Measurements from ENCODE around the gene HLA-DMA. TPM values are rescaled to one million over a fixed set of nuclear protein-coding genes. Genes with fewer than 3 reads are reported as not detected.

Gene HLA-DMA
- total and polyA plus RNA-seq, 9 of the 15 experiments (the other 6 are each of a cell fraction or from before 2014, with no cell fraction given): 0.13 to 0.83 (median 0.51) TPM

DNA sequence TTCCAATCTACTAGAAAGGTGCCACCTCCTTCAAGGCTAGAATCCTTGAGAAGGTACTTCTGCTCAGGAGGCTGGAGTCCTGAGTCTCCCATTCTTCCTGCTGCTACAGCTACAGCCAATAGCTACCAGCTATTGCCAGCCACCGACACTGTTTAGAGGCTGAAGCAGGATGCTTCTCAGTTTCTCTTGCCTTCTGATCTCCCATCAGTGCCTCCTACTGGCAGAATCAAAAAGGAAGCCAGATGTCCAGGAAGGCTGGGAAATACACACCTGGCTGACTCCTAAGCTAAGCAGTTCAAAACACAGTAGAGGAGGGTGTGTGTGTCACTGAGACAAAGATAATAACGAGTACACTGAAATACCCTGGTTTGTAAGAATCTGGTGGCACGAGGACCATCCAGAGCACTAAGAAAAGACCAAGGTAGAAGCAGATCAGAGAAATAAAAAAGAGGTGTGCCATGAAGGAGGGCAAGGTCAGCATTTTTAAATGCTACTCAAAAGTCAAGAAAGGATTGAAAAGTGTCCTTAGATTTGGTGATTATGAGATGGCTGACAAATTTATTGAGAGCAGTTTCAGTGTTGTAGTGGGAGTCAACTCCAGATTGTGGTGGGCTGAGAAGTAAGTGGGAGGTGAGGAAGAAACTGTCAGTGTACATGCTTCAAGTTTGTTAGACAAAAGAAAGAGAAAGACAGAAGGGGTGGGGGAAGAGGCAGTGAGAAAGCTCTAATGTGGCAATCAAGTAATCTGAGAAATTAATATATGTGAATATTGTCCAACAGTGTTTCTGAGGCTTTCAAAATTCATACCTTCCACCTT, 2.3 kb upstream of the HLA-DMA start:
- CTCF ChIA-PET (ENCODE audit: low intra/inter-chr PET ratio): interaction anchor here (0.7 to 0.8 kb wide), 2 partner anchors 15 to 542 kb away, joined by 3 to 5 read pairs; partner anchors contain the start of gene HLA-DMB
- FAIRE-seq (no peak), DNase-seq (ENCODE audit: extremely low read depth in 1 of 4, low spot score in 3 of 4) (peak in 2 of 4 experiments; percentile 32 to 36), ATAC-seq (peak; percentile 61)
- Histone ChIP-seq H3K9ac (ENCODE audit: insufficient read depth in 1 of 2, low read depth in 2 of 2, low read length in 2 of 2) (no peak overlapping the region), H3K27me3 (ENCODE audit: control insufficient read depth in 2 of 2, insufficient read depth in 2 of 2, low read length in 2 of 2) (peaks cover 0 to 14% of the 10 kb centered on the region in 2 experiments; a peak in 2 of 5 replicates), H2AFZ (ENCODE audit: low read depth, low read length) (no peak overlapping the region), H4K20me1 (replicated peaks; ENCODE audit: control insufficient read depth, insufficient read depth, low read length) (no peaks in the 10 kb centered on the region), H3K4me2 (ENCODE audit: insufficient read depth, low read length) (no peak overlapping the region), H3K4me1 (replicated peaks in 1 of 2; ENCODE audit: control insufficient read depth in 2 of 2, insufficient read depth in 2 of 2, low read length in 2 of 2) (no peaks in the 10 kb centered on the region; a peak in 1 of 5 replicates), H3K9me3 (replicated peaks; ENCODE audit: control insufficient read depth, insufficient read depth, low read depth, low read length) (no peaks in the 10 kb centered on the region), H3K27ac (ENCODE audit: extremely low read depth, low read depth, low read length) (no peak overlapping the region), H3K36me3 (ENCODE audit: control insufficient read depth, insufficient read depth, low read length) (no peaks in the 10 kb centered on the region), H3K9me1 (ENCODE audit: control insufficient read depth, insufficient read depth, low read length) (no peaks in the 10 kb centered on the region), H3K79me2 (ENCODE audit: control insufficient read depth, insufficient read depth, low read length) (no peaks in the 10 kb centered on the region), H3K4me3 (no peak overlapping the region)
- POLR2A ChIA-PET: interaction anchor here (0.6 to 13.5 kb wide), 5 partner anchors 13 to 125 kb away, joined by 3 to 309 read pairs (median 3); partner anchors contain the start of genes BRD2 and TAP1
- 3% methylated on average over 3 of the region's 3 CpGs for WGBS (ENCODE audit: insufficient coverage, low coverage, missing lambda C conversion rate)
- in situ Hi-C loops (cut with MboI) (loop anchor here (25.0 kb wide), 1 partner anchor 1418 kb away; the partner anchor contains the start of genes ATP6V1G2, DDX39B, MCCD1 and NFKBIL1), intact Hi-C loops (cut with micrococcal nuclease) (no loop called here)
- no TSS peak for BruUV-seq (replicated peaks)
- no peak for TF ChIP-seq EGR1 (conservative IDR thresholded peaks at IDR 0.05)
- TF ChIP-seq, protein P1, sequence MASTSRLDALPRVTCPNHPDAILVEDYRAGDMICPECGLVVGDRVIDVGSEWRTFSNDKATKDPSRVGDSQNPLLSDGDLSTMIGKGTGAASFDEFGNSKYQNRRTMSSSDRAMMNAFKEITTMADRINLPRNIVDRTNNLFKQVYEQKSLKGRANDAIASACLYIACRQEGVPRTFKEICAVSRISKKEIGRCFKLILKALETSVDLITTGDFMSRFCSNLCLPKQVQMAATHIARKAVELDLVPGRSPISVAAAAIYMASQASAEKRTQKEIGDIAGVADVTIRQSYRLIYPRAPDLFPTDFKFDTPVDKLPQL (IDR thresholded peaks at IDR 0.05; ENCODE audit: extremely low read depth, insufficient read length): no peak
- no peak for TF ChIP-seq ZBTB1 (CRISPR knock-in tag; IDR thresholded peaks at IDR 0.05; ENCODE audit: borderline replicate concordance, low read depth)
- TF ChIP-seq ETV1 (tag; conservative IDR thresholded peaks at IDR 0.05; ENCODE audit: low read depth): no peak
- TF ChIP-seq C11orf30 (IDR thresholded peaks at IDR 0.05; ENCODE audit: low read depth): peak; percentile 76
- TF ChIP-seq POLR2AphosphoS2 (IDR thresholded peaks at IDR 0.05; ENCODE audit: low read length): no peak
- TF ChIP-seq PTBP1 (IDR thresholded peaks at IDR 0.05; ENCODE audit: low read depth, low read length): no peak
- no peak for TF ChIP-seq RUNX1 (IDR thresholded peaks at IDR 0.05; ENCODE audit: low read depth)
- TF ChIP-seq RAD21 (CRISPR knock-in tag; conservative IDR thresholded peaks at IDR 0.05 in 1 of 2, IDR thresholded peaks at IDR 0.05 in 1 of 2): peak in 1 of 2 experiments; percentile 14; a peak in 1 of 4 replicates
- TF ChIP-seq, protein P2, sequence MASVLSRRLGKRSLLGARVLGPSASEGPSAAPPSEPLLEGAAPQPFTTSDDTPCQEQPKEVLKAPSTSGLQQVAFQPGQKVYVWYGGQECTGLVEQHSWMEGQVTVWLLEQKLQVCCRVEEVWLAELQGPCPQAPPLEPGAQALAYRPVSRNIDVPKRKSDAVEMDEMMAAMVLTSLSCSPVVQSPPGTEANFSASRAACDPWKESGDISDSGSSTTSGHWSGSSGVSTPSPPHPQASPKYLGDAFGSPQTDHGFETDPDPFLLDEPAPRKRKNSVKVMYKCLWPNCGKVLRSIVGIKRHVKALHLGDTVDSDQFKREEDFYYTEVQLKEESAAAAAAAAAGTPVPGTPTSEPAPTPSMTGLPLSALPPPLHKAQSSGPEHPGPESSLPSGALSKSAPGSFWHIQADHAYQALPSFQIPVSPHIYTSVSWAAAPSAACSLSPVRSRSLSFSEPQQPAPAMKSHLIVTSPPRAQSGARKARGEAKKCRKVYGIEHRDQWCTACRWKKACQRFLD (CRISPR knock-in tag; IDR thresholded peaks at IDR 0.05): no peak
- no peak for TF ChIP-seq BRCA1 (IDR thresholded peaks at IDR 0.05)
- no peak for TF ChIP-seq BRCA1 (CRISPR knock-in tag; IDR thresholded peaks at IDR 0.05)
- TF ChIP-seq RB1 (IDR thresholded peaks at IDR 0.05; ENCODE audit: low read depth): 0 out of 2 replicates have a peak, but pooled peaks have one; percentile 18
- no peak for TF ChIP-seq MECOM (CRISPR knock-in tag; IDR thresholded peaks at IDR 0.05)
- TF ChIP-seq, protein P3, sequence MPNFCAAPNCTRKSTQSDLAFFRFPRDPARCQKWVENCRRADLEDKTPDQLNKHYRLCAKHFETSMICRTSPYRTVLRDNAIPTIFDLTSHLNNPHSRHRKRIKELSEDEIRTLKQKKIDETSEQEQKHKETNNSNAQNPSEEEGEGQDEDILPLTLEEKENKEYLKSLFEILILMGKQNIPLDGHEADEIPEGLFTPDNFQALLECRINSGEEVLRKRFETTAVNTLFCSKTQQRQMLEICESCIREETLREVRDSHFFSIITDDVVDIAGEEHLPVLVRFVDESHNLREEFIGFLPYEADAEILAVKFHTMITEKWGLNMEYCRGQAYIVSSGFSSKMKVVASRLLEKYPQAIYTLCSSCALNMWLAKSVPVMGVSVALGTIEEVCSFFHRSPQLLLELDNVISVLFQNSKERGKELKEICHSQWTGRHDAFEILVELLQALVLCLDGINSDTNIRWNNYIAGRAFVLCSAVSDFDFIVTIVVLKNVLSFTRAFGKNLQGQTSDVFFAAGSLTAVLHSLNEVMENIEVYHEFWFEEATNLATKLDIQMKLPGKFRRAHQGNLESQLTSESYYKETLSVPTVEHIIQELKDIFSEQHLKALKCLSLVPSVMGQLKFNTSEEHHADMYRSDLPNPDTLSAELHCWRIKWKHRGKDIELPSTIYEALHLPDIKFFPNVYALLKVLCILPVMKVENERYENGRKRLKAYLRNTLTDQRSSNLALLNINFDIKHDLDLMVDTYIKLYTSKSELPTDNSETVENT (CRISPR knock-in tag; IDR thresholded peaks at IDR 0.05): no peak
- no peak for TF ChIP-seq ZEB2 (IDR thresholded peaks at IDR 0.05)

Data from K562 (cell line).